PFSK-1 (cell line): ENCODE results near the gene LTB4R2.

ENCODE experiments used
- FOXP2 ChIP-seq: optimal IDR thresholded peaks from 2 replicates; pipeline ENCODE3; 2011; ENCODE audit warnings: borderline replicate concordance, control low read depth, inconsistent platforms; ENCODE audit not compliant: insufficient read depth; ENCODE audit errors: extremely low read length, extremely low read depth
- POLR2AphosphoS5 ChIP-seq: IDR thresholded peaks from 2 replicates; pipeline ENCODE4 v1.6.1; 2012; ENCODE audit warnings: low read depth, mild to moderate bottlenecking, control low read depth, low read length, moderate library complexity
- REST ChIP-seq, 2 experiments: IDR thresholded peaks; 2 replicates each; pipeline versions ENCODE4 v1.6.1 to v1.8.0; 2011 to 2012; ENCODE audit warnings: low read depth in 2 of 2, low read length in 2 of 2, control low read depth in 1 of 2, inconsistent platforms in 1 of 2, mild to moderate bottlenecking in 1 of 2, moderate library complexity in 1 of 2; ENCODE audit not compliant: insufficient read depth in 1 of 2
- SIN3A ChIP-seq: IDR thresholded peaks from 2 replicates; pipeline ENCODE4 v1.6.1; 2012; ENCODE audit warnings: mild to moderate bottlenecking, low read length, moderate library complexity, borderline replicate concordance; ENCODE audit not compliant: insufficient read depth
- TAF1 ChIP-seq: IDR thresholded peaks from 2 replicates; pipeline ENCODE4 v1.6.1; 2012; ENCODE audit warnings: low read length, control low read depth, borderline replicate concordance; ENCODE audit not compliant: insufficient read depth

Gene LTB4R2

GRCh38 chr14:24285351-24285750 is 24.6 kb upstream of the LTB4R2 start:
- TF ChIP-seq POLR2AphosphoS5 (no peak), SIN3A (no peak), FOXP2 (no peak), TAF1 (no peak), REST (IDR thresholded peaks at IDR 0.05; ENCODE audit: insufficient read depth in 1 of 2, low read depth in 2 of 2, low read length in 2 of 2) (no peak)

DNA sequence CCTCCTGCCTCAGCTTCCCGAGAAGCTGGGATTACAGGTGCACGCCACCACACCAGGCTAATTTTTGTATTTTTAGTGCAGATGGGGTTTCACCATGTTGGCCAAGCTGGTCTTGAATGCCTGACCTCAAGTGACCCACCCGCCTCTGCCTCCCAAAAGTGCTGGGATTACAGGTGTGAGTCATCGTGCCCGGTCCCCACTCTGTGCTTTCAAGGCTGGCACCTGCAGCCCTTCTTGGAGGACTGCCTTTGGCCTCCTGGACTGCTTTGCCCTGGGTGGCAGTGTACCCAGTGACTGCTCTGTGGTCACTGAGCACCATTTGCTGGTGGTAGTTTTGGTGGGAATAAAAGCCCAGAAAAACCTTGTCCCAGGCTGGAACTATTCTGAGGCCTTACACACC is 22.9 kb upstream of the LTB4R2 start:
- TF ChIP-seq REST (IDR thresholded peaks at IDR 0.05; ENCODE audit: insufficient read depth in 1 of 2, low read depth in 2 of 2, low read length in 2 of 2) (no peak), FOXP2 (no peak), POLR2AphosphoS5 (no peak), TAF1 (no peak), SIN3A (no peak)

DNA sequence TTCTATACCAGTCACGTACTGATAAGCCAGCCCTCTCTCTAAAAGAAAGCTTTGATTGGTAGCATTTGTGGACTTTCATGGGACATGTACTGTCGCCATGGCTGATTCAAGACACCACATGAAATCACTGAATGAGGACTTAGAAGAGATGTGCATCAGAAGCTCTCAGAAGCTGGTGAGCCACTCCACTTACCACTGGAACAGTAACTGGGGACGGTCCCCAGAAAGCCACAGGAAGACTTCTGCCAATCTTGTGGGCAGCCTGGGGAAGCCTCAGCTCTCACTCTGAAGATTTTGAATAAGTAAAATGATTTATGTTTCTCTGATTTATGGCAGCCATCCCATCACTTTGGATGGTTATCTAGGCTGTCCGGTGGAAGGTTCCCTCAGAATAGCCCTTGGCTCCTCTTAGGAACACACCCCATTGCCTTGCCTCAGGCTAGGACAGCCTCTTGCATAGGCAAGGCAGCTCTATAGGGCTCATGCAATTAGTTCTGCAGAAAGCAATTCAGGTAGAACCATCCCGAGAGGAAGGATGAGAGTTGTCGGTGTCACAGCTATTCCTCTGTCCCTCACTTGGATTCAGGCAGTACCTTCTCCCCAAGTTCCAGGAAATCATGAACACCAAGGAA is 20.2 kb upstream of the LTB4R2 start:
- no peak for TF ChIP-seq POLR2AphosphoS5

DNA sequence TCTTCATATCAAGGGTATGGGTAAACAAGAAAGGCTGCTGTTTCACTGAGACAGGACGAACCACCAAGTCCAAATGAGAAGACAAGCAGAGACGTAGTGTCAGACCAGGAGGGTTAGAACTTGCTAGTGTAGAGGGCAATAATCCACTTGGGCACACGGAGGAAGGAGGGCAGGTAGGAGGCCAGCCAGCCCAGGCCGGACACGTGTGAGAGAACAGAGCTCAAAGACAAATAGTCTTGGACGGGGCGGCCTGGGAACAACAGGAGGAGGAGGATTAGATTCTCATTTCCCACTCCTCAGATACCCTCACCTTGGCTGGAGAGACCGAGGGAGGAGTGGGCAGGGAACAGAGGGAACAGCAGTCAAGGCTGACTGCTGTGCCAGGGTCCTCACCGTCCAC is 19.2 kb upstream of the LTB4R2 start:
- TF ChIP-seq TAF1 = no peak
- no peak for TF ChIP-seq SIN3A

- TF ChIP-seq FOXP2 (no peak), SIN3A (no peak), POLR2AphosphoS5 (no peak), TAF1 (no peak), REST (IDR thresholded peaks at IDR 0.05; ENCODE audit: insufficient read depth in 1 of 2, low read depth in 2 of 2, low read length in 2 of 2) (no peak)
These were observed 18.4 kb upstream of the LTB4R2 start for GRCh38 chr14:24291446-24292117.

DNA sequence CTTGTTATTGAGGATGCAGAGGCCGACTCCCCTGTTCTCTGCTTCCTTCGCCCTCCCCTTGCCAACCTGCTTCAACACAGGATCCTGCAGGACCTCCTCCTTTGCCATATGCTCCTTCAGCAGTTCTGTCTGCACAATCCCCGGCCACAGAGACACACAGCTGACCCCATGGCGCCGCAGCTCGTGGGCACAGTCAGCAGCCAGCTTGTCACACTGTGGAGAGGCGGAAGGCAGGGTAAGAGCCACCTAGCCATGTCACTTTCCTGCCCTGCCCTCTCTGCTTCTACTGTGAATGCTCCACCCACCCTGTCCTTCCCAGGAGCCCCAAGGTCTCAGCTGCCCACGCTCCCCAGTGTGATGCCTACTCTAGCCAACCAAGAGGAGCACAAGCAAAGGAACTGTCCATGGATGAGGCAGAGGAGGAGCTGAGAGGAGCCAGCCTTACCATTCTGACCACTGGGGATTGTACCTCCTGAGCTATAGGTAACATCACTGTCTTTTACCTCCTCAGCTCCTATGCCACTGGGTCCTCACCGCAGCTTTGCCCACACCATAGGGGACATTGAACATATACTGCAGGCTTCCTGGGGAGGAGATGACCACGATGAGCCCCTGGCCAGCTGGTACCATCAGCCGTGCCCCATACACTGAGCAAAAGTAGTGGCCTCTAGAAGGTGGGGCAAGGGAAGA is 17.7 kb upstream of the LTB4R2 start:
- no peak for TF ChIP-seq TAF1
- TF ChIP-seq SIN3A = no peak
- no peak for TF ChIP-seq POLR2AphosphoS5
- TF ChIP-seq REST (IDR thresholded peaks at IDR 0.05; ENCODE audit: insufficient read depth in 1 of 2, low read depth in 2 of 2, low read length in 2 of 2) = no peak
- no peak for TF ChIP-seq FOXP2
